ENCODE results near the gene ICE1.

ICE1 gene

DNA sequence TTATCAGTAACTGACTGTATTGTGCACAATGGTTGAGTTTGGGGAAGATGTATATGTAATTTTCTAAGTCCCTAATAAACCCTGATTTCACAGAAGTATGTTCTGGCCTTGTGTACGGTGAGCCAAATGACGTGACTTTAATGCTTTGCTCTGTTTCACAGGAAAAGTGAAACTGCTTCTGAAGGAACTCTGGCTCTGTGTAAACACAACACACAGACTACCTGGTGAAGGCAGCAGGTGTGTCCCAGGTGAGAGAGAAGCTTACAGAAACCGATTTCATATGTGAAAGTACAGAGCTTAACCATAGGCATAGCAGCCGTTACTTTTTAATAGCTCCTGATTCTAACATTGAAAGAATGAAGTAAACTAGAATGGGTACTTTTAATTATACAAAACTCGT is 31.9 kb downstream of the ICE1 start:
- TF ChIP-seq FOXP2 (optimal IDR thresholded peaks at IDR 0.05; ENCODE audit: control extremely low read depth, extremely low read length, insufficient read depth) (no peak), EZH2 (IDR thresholded peaks at IDR 0.05) (no peak), POLR2AphosphoS5 (IDR thresholded peaks at IDR 0.05; ENCODE audit: borderline replicate concordance, low read depth, low read length) (no peak)
- Histone ChIP-seq H3K27ac (no peak overlapping the region), H3K9me3 (ENCODE audit: low read depth, low read length) (no peaks in the 10 kb centered on the region), H3K9ac (ENCODE audit: insufficient read length) (no peak overlapping the region), H3K36me3 (ENCODE audit: insufficient read depth, low read length) (peaks cover 63% of the 10 kb centered on the region), H3K4me3 (no peak overlapping the region)
- DNase-seq (ENCODE audit: low read depth, low spot score) = no peak

DNA sequence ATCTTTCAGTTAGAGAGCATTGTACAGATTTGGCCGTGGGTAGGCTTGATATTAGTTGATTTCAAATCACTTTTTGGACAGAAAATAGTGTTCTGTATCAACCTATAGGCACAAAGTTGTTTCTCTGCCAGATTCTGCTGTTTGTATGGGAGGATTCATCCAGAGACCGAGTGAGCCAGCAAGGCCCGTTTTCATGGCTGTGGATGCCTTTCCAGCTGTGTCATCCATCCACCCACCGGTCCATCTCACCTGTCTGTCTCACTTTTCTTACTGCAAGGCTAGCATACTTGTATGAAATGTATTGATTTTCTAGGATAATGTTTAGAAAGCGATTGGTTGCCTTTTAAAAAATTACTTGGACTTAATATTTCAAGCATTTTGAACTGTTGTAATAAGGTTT is 34.4 kb downstream of the ICE1 start:
- TF ChIP-seq EZH2 (IDR thresholded peaks at IDR 0.05) = no peak
- TF ChIP-seq POLR2AphosphoS5 (IDR thresholded peaks at IDR 0.05; ENCODE audit: borderline replicate concordance, low read depth, low read length) = no peak
- no peak for TF ChIP-seq FOXP2 (optimal IDR thresholded peaks at IDR 0.05; ENCODE audit: control extremely low read depth, extremely low read length, insufficient read depth)
- no peak overlapping the region for H3K27ac ChIP-seq
- no peak for DNase-seq (ENCODE audit: low read depth, low spot score)
- no peak overlapping the region for H3K9ac ChIP-seq (ENCODE audit: insufficient read length)
- H3K4me3 ChIP-seq = no peak overlapping the region
- peaks cover 74% of the 10 kb centered on the region for H3K36me3 ChIP-seq (ENCODE audit: insufficient read depth, low read length)
- H3K9me3 ChIP-seq (ENCODE audit: low read depth, low read length) = no peaks in the 10 kb centered on the region

DNA sequence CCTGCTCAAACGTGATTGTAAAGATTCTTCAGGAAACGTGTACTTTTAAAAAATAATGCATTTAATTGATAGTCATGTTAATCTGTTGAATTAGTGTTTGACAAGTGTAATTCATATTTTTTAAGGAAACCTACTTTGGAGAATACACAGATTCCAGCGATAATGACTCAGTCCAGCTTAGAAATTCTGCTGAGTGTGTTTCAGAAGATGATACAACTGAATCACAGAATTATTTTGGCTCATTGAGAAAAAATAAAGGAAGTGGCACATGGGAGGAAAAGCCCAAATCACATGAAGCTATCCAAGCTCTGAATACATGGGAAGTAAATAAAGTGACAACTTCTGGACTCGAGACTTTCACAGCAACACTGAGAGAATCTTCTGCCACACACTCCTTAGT is 37.8 kb downstream of the ICE1 start:
- no peaks in the 10 kb centered on the region for H3K9me3 ChIP-seq (ENCODE audit: low read depth, low read length)
- DNase-seq (ENCODE audit: low read depth, low spot score) = no peak
- H3K27ac ChIP-seq = no peak overlapping the region
- H3K9ac ChIP-seq (ENCODE audit: insufficient read length) = no peak overlapping the region
- TF ChIP-seq FOXP2 (optimal IDR thresholded peaks at IDR 0.05; ENCODE audit: control extremely low read depth, extremely low read length, insufficient read depth) (no peak), EZH2 (IDR thresholded peaks at IDR 0.05) (no peak), POLR2AphosphoS5 (IDR thresholded peaks at IDR 0.05; ENCODE audit: borderline replicate concordance, low read depth, low read length) (no peak)
- peaks cover 77% of the 10 kb centered on the region for H3K36me3 ChIP-seq (ENCODE audit: insufficient read depth, low read length)
- no peak overlapping the region for H3K4me3 ChIP-seq

DNA sequence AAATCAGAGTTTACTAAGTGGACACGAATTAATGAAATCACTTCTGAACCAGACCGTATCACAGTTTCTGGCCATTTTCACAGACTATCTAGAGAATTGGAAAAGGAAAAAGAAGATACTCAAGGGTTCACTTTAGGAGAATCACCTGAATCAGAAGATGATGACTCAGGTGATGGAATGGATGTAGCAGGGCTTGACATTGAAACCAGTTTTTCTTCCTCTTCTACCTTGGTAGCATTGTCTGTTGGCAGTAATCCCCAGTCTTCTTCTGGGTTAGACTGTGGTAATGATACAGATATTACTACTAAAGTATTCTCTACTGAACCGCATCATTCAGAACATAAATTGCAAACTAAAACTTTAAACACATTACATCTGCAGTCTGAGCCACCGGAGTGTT is 38.5 kb downstream of the ICE1 start:
- H3K36me3 ChIP-seq (ENCODE audit: insufficient read depth, low read length) = peaks cover 75% of the 10 kb centered on the region
- H3K4me3 ChIP-seq = no peak overlapping the region
- DNase-seq (ENCODE audit: low read depth, low spot score) = no peak
- no peaks in the 10 kb centered on the region for H3K9me3 ChIP-seq (ENCODE audit: low read depth, low read length)
- H3K27ac ChIP-seq = no peak overlapping the region
- TF ChIP-seq FOXP2 (optimal IDR thresholded peaks at IDR 0.05; ENCODE audit: control extremely low read depth, extremely low read length, insufficient read depth) (no peak), POLR2AphosphoS5 (IDR thresholded peaks at IDR 0.05; ENCODE audit: borderline replicate concordance, low read depth, low read length) (no peak), EZH2 (IDR thresholded peaks at IDR 0.05) (no peak)
- H3K9ac ChIP-seq (ENCODE audit: insufficient read length) = no peak overlapping the region

DNA sequence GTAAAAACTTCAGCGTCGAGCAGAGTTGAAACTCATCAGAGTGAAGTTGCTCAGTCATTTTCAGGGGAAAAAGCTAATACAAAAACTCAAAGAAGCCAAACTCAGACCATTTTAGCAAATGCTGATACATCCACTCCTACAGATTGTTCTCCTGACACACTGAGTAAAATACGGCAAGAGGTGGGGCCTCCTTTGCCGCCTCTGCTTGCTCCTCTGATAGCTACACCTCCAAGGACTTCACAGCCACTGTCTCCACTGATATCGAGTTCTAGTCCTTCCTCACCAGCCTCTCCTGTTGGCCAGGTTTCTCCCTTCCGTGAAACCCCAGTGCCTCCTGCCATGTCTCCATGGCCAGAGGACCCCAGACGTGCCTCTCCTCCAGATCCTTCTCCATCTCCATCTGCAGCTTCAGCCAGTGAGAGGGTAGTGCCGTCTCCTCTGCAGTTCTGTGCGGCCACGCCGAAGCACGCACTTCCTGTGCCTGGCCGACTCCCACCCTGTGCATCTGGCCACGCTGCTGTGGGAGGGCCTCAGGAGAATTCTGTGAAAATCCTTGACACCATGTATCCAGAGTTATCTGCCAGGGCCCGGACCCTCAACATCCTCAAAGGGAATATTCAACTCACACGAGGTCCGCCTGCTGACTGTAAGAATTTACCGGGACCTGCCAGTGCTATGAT is 41.7 kb downstream of the ICE1 start:
- Histone ChIP-seq H3K4me3 (no peak overlapping the region), H3K27ac (no peak overlapping the region), H3K9me3 (ENCODE audit: low read depth, low read length) (no peaks in the 10 kb centered on the region), H3K9ac (ENCODE audit: insufficient read length) (no peak overlapping the region), H3K36me3 (ENCODE audit: insufficient read depth, low read length) (peaks cover 54% of the 10 kb centered on the region)
- no peak for TF ChIP-seq FOXP2 (optimal IDR thresholded peaks at IDR 0.05; ENCODE audit: control extremely low read depth, extremely low read length, insufficient read depth)
- no peak for TF ChIP-seq EZH2 (IDR thresholded peaks at IDR 0.05)
- no peak for TF ChIP-seq POLR2AphosphoS5 (IDR thresholded peaks at IDR 0.05; ENCODE audit: borderline replicate concordance, low read depth, low read length)
- DNase-seq (ENCODE audit: low read depth, low spot score) = no peak

DNA sequence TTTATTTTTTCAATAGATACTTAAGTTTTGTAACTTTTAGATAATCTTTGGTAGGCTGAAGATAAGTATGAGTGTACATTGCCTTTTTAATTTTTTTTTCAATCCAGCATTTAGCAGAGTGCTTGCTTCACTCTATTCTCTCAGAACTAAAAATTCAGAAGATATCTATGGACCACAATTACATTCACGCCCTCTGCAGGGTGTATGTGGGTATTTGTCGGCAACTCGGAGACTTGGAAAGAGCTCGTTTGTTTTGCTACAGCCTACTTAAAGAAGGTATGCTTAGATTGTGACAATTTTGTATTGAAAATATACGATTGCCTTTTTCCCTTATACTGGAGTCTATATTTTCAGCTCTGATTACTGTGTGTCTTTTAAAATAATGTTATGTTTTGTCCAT is 43.8 kb downstream of the ICE1 start:
- no peak overlapping the region for H3K27ac ChIP-seq
- no peaks in the 10 kb centered on the region for H3K9me3 ChIP-seq (ENCODE audit: low read depth, low read length)
- no peak for DNase-seq (ENCODE audit: low read depth, low spot score)
- H3K4me3 ChIP-seq = no peak overlapping the region
- H3K9ac ChIP-seq (ENCODE audit: insufficient read length) = no peak overlapping the region
- TF ChIP-seq FOXP2 (optimal IDR thresholded peaks at IDR 0.05; ENCODE audit: control extremely low read depth, extremely low read length, insufficient read depth) (no peak), EZH2 (IDR thresholded peaks at IDR 0.05) (no peak), POLR2AphosphoS5 (IDR thresholded peaks at IDR 0.05; ENCODE audit: borderline replicate concordance, low read depth, low read length) (no peak)
- H3K36me3 ChIP-seq (ENCODE audit: insufficient read depth, low read length) = peaks cover 34% of the 10 kb centered on the region

DNA sequence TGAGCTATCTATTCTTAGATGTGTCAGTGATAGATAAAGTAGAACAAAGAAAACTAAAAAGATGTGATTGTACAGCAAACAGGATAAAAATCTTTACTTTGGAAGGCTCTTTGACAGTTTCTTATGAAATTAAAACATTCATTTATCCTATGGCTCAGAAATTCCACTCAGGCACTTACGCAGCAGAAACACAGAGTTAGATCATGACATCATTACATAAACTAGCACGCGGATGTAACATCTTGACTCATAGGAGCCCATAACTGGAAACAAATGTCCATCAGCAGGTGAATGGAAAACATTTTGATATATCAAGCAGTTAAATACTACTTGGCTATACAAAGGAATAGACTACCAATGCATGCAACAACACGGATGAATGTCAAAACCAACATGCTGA is 45.3 kb downstream of the ICE1 start:
- H3K9me3 ChIP-seq (ENCODE audit: low read depth, low read length) = no peaks in the 10 kb centered on the region
- peaks cover 19% of the 10 kb centered on the region for H3K36me3 ChIP-seq (ENCODE audit: insufficient read depth, low read length)
- H3K9ac ChIP-seq (ENCODE audit: insufficient read length) = no peak overlapping the region
- H3K4me3 ChIP-seq = no peak overlapping the region
- H3K27ac ChIP-seq = no peak overlapping the region
- DNase-seq (ENCODE audit: low read depth, low spot score) = no peak
- no peak for TF ChIP-seq POLR2AphosphoS5 (IDR thresholded peaks at IDR 0.05; ENCODE audit: borderline replicate concordance, low read depth, low read length)
- TF ChIP-seq FOXP2 (optimal IDR thresholded peaks at IDR 0.05; ENCODE audit: control extremely low read depth, extremely low read length, insufficient read depth) = no peak
- no peak for TF ChIP-seq EZH2 (IDR thresholded peaks at IDR 0.05)

DNA sequence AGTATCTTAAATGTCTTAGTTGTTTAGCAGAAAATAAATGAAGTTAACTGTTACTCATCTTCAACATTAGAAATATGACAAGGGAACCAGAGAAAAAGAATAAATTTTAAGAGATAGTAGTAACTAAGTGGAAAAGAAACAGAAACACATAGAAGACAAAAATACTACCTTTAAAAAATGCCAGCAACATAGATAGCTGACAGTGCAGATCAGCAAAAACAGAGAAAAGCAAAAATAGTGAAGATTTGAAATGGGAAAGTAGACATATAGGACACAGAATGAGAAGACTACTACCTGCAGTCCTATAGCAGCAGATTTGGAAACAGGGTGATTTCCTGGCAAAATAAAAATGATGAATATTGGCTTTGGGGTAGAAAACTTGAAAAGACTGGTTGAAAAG is 48.5 kb downstream of the ICE1 start:
- no peak overlapping the region for H3K4me3 ChIP-seq
- no peaks in the 10 kb centered on the region for H3K9me3 ChIP-seq (ENCODE audit: low read depth, low read length)
- no peak overlapping the region for H3K9ac ChIP-seq (ENCODE audit: insufficient read length)
- no peak overlapping the region for H3K27ac ChIP-seq
- peaks cover 26% of the 10 kb centered on the region for H3K36me3 ChIP-seq (ENCODE audit: insufficient read depth, low read length)
- DNase-seq (ENCODE audit: low read depth, low spot score) = no peak
- TF ChIP-seq EZH2 (IDR thresholded peaks at IDR 0.05) = no peak
- no peak for TF ChIP-seq FOXP2 (optimal IDR thresholded peaks at IDR 0.05; ENCODE audit: control extremely low read depth, extremely low read length, insufficient read depth)
- TF ChIP-seq POLR2AphosphoS5 (IDR thresholded peaks at IDR 0.05; ENCODE audit: borderline replicate concordance, low read depth, low read length) = no peak

DNA sequence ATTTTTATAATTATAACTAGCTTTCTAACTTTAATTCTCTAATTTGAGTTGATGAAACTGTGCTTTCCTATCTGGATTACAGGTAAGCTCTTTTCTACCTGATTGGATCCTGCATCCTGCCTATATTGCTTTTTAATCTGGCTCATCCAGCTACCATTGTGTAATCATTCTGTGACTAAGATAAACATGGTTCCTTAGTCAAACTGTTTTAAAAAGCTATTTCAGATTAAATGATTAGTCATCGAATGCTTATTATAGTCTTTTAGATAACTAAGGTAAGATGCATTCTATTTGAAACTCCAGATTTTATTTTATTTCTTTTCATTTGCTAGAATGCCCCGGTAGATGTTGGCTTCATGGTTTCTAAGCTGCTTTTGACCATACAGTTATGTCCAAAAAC is 50.7 kb downstream of the ICE1 start:
- TF ChIP-seq POLR2AphosphoS5 (IDR thresholded peaks at IDR 0.05; ENCODE audit: borderline replicate concordance, low read depth, low read length) (no peak), FOXP2 (optimal IDR thresholded peaks at IDR 0.05; ENCODE audit: control extremely low read depth, extremely low read length, insufficient read depth) (no peak), EZH2 (IDR thresholded peaks at IDR 0.05) (no peak)

More for the DNA sequence above, 50.7 kb downstream of the ICE1 start:
- no peak overlapping the region for H3K27ac ChIP-seq
- no peak for DNase-seq (ENCODE audit: low read depth, low spot score)
- H3K36me3 ChIP-seq (ENCODE audit: insufficient read depth, low read length) = peaks cover 30% of the 10 kb centered on the region
- H3K9ac ChIP-seq (ENCODE audit: insufficient read length) = no peak overlapping the region
- H3K4me3 ChIP-seq = no peak overlapping the region
- H3K9me3 ChIP-seq (ENCODE audit: low read depth, low read length) = no peaks in the 10 kb centered on the region

Measured in SK-N-MC (cell line).